H1 (cell line): ENCODE data around the gene FOXN1. TPM values are rescaled to one million over a fixed set of nuclear protein-coding genes. Genes with fewer than 3 reads are reported as not detected.

Experiments used
- CHD2 ChIP-seq: IDR thresholded peaks from 2 replicates; pipeline ENCODE4 v1.6.1; 2012; ENCODE audit warnings: low read length, improper control_type of control experiment
- EZH2 ChIP-seq: fragments of 200-600 bp; sonication (generic); IDR thresholded peaks from 2 replicates; pipeline ENCODE4 v1.7.1; 2012; ENCODE audit warnings: low read depth, mild to moderate bottlenecking, moderate library complexity, low read length, inconsistent platforms; ENCODE audit not compliant: severe bottlenecking
- POLR2AphosphoS5 ChIP-seq: IDR thresholded peaks from 2 replicates; pipeline ENCODE4 v1.6.1; 2011; ENCODE audit warnings: low read depth, low read length
- RAD21 ChIP-seq, 2 experiments: IDR thresholded peaks in 1 of 2; conservative IDR thresholded peaks in 1 of 2; 2 replicates each; pipeline ENCODE4 v1.6.1; 2011; ENCODE audit warnings: low read depth in 2 of 2, low read length in 2 of 2, improper control_type of control experiment in 1 of 2, inconsistent platforms in 1 of 2, mild to moderate bottlenecking in 1 of 2, moderate library complexity in 1 of 2
- SAP30 ChIP-seq: fragments of 300-600 bp; sonication (generic); IDR thresholded peaks from 2 replicates; pipeline ENCODE4 v1.7.1; 2012; ENCODE audit warnings: low read length, moderate library complexity, mild to moderate bottlenecking, inconsistent platforms; ENCODE audit not compliant: insufficient read depth, insufficient replicate concordance
- SIRT6 ChIP-seq: IDR thresholded peaks from one replicate; pipeline ENCODE4 v1.7.1; 2012; ENCODE audit warnings: low read length, inconsistent platforms
- SP2 ChIP-seq: IDR thresholded peaks from 2 replicates; pipeline ENCODE4 v1.6.1; 2012; ENCODE audit warnings: mild to moderate bottlenecking, low read length, inconsistent platforms
- SRF ChIP-seq: IDR thresholded peaks from 2 replicates; pipeline ENCODE4 v1.6.1; 2011; ENCODE audit warnings: mild to moderate bottlenecking, low read depth, low read length, moderate library complexity
- TBP ChIP-seq: IDR thresholded peaks from 2 replicates; pipeline ENCODE4 v1.6.1; 2011; ENCODE audit warnings: low read depth, low read length, improper control_type of control experiment
- polyA plus RNA-seq, 7 experiments: library from polyadenylated mRNA; depleted of rRNA in 3 of 7; stranded (reverse) in 5 of 7; unstranded in 2 of 7; fragments of >200 nt in 5 of 7; fragments of 200-250 nt in 2 of 7; gene quantifications; 1 replicate in 5 of 7; 2 replicates in 1 of 7; 4 replicates in 1 of 7; pipeline versions ENCODE4 v1.2.1 to v1.2.3, GENCODE V29; 2011 to 2013; ENCODE audit warnings: missing spikeins in 2 of 7, mixed read lengths in 2 of 7
- total RNA-seq: library from RNA; stranded (reverse); fragmentation: NEBNext Ultra II Directional; extraction: Animal tissue kit (Norgen Biotek cat#: 25700); gene quantifications from 2 replicates; pipeline ENCODE4 v1.2.1, GENCODE V29; 2021
- TF ChIP-seq, protein P1 (sequence below): fragments of 300-600 bp; sonication (generic); IDR thresholded peaks from 2 replicates; pipeline ENCODE4 v1.7.1; 2012; ENCODE audit warnings: low read length, moderate library complexity, mild to moderate bottlenecking, inconsistent platforms; ENCODE audit not compliant: insufficient replicate concordance

FOXN1 gene
- total and polyA plus RNA-seq, 2 of the 8 experiments (the other 6 are each of a cell fraction or from before 2014, with no cell fraction given) = not detected

DNA sequence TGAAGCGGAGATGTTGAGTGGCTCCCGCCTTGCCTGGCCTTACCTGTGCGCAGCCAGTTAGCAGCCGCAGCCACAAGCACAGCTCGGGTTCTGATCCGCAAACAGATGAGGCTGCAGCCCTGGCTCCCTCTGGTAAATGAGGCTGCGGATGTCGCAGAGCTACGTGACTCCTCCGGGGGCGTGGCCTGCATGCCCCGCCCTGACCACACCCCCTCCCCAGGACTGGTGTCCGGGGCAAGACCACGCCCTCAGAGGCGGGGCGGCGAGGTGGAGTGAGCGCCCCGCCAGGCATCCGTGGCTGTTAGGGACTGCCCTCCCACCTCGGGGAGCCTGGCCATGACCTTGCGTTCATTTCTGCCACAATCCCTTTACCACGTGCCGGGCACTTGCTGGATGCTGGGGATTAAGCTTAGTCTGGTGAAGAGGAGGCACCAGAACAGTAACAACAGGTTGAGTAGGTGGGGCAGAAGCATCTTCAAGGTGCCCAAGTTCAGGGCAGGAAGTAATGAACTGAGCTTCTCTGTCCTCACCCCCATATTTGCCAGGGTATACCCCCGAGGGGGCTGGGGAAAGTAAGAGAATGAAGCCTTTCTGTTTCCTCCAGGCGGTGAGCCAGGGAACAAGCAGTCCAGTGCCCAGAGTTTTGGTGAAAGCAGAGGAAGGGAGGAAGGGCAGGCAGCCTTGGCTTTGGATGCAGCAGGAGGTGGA, 70.8 kb downstream of the FOXN1 start, which contains the start of gene ALDOC (continued):
- TF ChIP-seq, protein P1, sequence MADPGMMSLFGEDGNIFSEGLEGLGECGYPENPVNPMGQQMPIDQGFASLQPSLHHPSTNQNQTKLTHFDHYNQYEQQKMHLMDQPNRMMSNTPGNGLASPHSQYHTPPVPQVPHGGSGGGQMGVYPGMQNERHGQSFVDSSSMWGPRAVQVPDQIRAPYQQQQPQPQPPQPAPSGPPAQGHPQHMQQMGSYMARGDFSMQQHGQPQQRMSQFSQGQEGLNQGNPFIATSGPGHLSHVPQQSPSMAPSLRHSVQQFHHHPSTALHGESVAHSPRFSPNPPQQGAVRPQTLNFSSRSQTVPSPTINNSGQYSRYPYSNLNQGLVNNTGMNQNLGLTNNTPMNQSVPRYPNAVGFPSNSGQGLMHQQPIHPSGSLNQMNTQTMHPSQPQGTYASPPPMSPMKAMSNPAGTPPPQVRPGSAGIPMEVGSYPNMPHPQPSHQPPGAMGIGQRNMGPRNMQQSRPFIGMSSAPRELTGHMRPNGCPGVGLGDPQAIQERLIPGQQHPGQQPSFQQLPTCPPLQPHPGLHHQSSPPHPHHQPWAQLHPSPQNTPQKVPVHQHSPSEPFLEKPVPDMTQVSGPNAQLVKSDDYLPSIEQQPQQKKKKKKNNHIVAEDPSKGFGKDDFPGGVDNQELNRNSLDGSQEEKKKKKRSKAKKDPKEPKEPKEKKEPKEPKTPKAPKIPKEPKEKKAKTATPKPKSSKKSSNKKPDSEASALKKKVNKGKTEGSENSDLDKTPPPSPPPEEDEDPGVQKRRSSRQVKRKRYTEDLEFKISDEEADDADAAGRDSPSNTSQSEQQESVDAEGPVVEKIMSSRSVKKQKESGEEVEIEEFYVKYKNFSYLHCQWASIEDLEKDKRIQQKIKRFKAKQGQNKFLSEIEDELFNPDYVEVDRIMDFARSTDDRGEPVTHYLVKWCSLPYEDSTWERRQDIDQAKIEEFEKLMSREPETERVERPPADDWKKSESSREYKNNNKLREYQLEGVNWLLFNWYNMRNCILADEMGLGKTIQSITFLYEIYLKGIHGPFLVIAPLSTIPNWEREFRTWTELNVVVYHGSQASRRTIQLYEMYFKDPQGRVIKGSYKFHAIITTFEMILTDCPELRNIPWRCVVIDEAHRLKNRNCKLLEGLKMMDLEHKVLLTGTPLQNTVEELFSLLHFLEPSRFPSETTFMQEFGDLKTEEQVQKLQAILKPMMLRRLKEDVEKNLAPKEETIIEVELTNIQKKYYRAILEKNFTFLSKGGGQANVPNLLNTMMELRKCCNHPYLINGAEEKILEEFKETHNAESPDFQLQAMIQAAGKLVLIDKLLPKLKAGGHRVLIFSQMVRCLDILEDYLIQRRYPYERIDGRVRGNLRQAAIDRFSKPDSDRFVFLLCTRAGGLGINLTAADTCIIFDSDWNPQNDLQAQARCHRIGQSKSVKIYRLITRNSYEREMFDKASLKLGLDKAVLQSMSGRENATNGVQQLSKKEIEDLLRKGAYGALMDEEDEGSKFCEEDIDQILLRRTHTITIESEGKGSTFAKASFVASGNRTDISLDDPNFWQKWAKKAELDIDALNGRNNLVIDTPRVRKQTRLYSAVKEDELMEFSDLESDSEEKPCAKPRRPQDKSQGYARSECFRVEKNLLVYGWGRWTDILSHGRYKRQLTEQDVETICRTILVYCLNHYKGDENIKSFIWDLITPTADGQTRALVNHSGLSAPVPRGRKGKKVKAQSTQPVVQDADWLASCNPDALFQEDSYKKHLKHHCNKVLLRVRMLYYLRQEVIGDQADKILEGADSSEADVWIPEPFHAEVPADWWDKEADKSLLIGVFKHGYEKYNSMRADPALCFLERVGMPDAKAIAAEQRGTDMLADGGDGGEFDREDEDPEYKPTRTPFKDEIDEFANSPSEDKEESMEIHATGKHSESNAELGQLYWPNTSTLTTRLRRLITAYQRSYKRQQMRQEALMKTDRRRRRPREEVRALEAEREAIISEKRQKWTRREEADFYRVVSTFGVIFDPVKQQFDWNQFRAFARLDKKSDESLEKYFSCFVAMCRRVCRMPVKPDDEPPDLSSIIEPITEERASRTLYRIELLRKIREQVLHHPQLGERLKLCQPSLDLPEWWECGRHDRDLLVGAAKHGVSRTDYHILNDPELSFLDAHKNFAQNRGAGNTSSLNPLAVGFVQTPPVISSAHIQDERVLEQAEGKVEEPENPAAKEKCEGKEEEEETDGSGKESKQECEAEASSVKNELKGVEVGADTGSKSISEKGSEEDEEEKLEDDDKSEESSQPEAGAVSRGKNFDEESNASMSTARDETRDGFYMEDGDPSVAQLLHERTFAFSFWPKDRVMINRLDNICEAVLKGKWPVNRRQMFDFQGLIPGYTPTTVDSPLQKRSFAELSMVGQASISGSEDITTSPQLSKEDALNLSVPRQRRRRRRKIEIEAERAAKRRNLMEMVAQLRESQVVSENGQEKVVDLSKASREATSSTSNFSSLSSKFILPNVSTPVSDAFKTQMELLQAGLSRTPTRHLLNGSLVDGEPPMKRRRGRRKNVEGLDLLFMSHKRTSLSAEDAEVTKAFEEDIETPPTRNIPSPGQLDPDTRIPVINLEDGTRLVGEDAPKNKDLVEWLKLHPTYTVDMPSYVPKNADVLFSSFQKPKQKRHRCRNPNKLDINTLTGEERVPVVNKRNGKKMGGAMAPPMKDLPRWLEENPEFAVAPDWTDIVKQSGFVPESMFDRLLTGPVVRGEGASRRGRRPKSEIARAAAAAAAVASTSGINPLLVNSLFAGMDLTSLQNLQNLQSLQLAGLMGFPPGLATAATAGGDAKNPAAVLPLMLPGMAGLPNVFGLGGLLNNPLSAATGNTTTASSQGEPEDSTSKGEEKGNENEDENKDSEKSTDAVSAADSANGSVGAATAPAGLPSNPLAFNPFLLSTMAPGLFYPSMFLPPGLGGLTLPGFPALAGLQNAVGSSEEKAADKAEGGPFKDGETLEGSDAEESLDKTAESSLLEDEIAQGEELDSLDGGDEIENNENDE = no peak
- TF ChIP-seq SAP30 = no peak
- TF ChIP-seq SRF = no peak
- TF ChIP-seq SIRT6 = no peak
- peak; percentile 94 for TF ChIP-seq TBP
- TF ChIP-seq SP2 = no peak
- no peak for TF ChIP-seq EZH2
- no peak for TF ChIP-seq CHD2
- TF ChIP-seq POLR2AphosphoS5 = peak; percentile 93
- TF ChIP-seq RAD21 (IDR thresholded peaks at IDR 0.05 in 1 of 2, conservative IDR thresholded peaks at IDR 0.05 in 1 of 2; ENCODE audit: low read depth in 2 of 2, low read length in 2 of 2) = no peak
